Retinal pigment epithelial cell (primary cell): ENCODE results near the gene FCGBP.

Experiments
- DNase-seq: peaks from one replicate; pipeline ENCODE4 v3.0.0-alpha.2; 2010; ENCODE audit warnings: low read depth
- H3K4me3 ChIP-seq: 2 replicates; pipeline ENCODE4 v1.5.1; 2011; ENCODE audit warnings: mild to moderate bottlenecking, low read length, control low read depth, moderate library complexity
- CTCF ChIP-seq: conservative IDR thresholded peaks from 2 replicates; pipeline ENCODE4 v1.5.1; 2011; ENCODE audit warnings: low read depth, low read length, control low read depth, inconsistent platforms

The FCGBP gene

DNA sequence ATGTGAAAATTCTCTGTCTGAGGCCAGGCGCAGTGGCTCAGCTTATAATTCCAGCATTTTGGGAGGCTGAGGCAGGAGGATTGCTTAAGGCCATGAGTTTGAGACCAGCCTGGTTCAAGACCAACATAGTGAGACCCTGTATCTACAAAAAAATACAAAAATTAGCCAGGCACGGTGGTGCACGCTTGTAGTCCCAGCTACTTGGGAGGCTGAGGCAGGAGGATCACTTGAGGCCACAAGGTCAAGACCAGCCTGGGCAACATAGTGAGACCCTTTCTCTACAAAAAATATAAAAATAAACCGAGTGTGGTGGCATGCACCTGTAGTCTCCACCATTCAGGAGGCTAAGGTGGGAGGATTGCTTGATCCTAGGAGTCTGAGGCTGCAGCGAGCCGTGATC, 2.2 kb upstream of the FCGBP start:
- no peak overlapping the region for H3K4me3 ChIP-seq
- no peak for DNase-seq
- TF ChIP-seq CTCF = no peak

DNA sequence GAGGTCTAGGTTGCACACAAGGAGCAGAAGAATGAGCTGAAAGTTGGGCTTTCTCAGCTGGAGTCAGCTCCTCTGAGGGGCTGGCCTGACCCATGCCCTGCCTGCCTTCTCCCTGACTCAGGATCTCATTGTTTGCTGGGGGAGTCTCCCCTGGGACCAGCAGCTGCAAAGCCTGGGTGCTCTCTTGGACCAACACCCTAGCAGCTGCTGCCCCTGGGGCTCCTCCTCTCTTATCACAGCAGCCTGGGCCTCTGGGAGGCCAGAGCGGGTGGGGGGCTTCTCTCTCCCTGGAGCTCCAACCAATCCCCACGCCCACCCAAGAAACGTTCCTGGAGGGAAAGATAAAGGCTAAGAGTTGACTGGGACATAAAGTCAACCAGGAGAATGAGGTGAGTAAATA, 1.6 kb upstream of the FCGBP start:
- no peak for TF ChIP-seq CTCF
- H3K4me3 ChIP-seq = no peak overlapping the region
- DNase-seq = no peak

GRCh38 chr19:39935364-39935661, 879 bp upstream of the FCGBP start:
- no peak for TF ChIP-seq CTCF
- no peak for DNase-seq
- H3K4me3 ChIP-seq = no peak overlapping the region

DNA sequence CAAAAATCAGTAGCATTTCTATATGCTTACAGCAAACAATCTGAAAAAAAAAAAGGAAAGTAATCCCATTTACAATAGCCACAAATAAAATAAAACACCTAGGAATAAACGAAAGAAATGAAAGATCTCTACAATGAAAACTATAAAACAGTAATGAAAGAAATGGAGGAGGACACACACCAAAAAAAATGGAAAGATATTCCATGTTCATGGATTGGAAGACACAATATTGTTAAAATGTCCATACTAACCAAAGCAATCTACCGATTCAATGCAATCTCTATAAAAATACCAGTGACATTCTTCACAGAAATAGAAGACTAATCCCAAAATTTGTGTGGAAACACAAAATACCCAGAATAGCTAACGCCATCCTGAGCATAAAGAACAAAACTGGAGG, 4.7 kb downstream of the FCGBP start:
- no peak for TF ChIP-seq CTCF
- DNase-seq = no peak
- H3K4me3 ChIP-seq = no peak overlapping the region

- no peak for DNase-seq
- no peak overlapping the region for H3K4me3 ChIP-seq
- no peak for TF ChIP-seq CTCF
These were observed 6.1 kb downstream of the FCGBP start for GRCh38 chr19:39928357-39928725.

DNA sequence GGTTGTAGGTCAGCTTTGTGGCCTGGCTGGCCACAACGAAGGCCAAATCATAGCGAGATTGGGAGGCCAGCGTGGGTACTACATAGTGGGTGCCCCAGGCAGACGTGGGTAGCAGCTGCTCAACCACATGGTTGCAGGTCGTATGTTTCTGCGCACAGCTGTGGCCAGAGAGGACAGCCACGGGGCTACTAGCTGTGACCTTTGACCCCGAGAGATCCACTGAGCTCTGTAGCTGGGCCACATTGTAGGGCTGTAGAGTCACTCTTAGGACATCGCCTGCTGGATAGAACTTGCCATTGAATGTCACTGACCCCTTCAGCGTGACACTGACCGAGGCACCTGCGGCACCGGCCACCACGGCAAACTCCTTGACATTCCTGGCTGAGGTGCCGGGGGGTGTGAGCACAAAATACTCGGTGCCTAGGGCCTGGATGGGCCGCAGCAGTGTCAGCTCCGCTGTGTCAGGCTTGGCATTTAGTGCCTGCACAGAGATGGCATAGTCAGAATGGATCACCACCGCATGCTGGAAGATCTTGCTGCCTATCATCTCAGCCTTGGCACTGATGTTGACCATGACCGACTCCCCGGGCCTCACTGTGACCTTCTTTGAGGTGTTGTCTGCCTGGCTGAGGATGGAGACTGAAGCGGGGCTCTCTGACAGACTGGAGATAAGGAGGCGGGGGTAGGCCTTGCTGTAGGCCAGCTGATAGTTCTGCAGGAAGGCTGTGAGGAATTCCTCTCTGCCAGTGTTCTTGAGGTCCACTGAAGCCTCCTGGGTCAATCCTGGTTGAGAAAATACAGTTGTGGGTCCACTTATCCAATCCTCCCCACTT, 6.7 kb downstream of the FCGBP start:
- no peak overlapping the region for H3K4me3 ChIP-seq
- DNase-seq = no peak
- TF ChIP-seq CTCF = no peak

DNA sequence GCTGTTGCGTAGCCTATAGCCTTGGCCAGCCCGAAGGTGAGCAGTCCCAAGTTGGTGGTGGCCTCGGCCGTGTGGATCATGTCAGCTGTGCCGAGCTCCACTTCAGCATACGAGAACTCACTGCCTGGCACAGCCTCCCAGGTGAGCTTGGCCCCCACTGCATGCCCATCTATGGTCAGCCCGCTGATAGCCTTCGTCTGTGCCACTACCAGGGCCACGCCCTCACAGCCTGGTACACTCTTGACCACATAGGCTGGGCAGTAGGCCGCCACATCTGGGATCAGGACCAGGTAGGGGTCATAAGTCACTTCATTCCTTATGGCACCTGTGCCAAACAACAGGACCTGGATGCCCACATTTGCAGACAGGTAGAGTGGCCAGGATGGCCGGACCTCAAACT, 7.4 kb downstream of the FCGBP start:
- DNase-seq = no peak
- H3K4me3 ChIP-seq = no peak overlapping the region
- TF ChIP-seq CTCF = no peak
